Endodermal cell (in vitro differentiated cells): Measurements from ENCODE around the gene CRACDL. TPM values are rescaled to one million over a fixed set of nuclear protein-coding genes. Genes with fewer than 3 reads are reported as not detected.
A peak's percentile ranks its signal among the peaks of the same experiment; 100 is the strongest.

Source experiments
- DNase-seq: peaks from one replicate; pipeline ENCODE4 v3.0.0-alpha.2; 2017
- H3K27ac ChIP-seq: 2 replicates; pipeline ENCODE4 v1.5.1; 2013; ENCODE audit warnings: mild to moderate bottlenecking, low read depth, low read length, moderate library complexity
- H3K27me3 ChIP-seq: 2 replicates; pipeline ENCODE4 v1.6.1; 2013; ENCODE audit warnings: mild to moderate bottlenecking, low read length, moderate library complexity; ENCODE audit not compliant: insufficient read depth, control insufficient read depth, poor library complexity, severe bottlenecking
- H3K36me3 ChIP-seq: 2 replicates; pipeline ENCODE4 v1.7.0; 2013; ENCODE audit warnings: mild to moderate bottlenecking, low read length, moderate library complexity; ENCODE audit not compliant: control insufficient read depth, insufficient read depth
- H3K4me1 ChIP-seq: one replicate; pipeline ENCODE4 v1.7.0; 2013; ENCODE audit warnings: low read length; ENCODE audit not compliant: control insufficient read depth, insufficient read depth
- H3K4me3 ChIP-seq: 2 replicates; pipeline ENCODE4 v1.5.1; 2013; ENCODE audit warnings: mild to moderate bottlenecking, low read length, moderate library complexity
- H3K9ac ChIP-seq: 2 replicates; pipeline ENCODE4 v1.6.1; 2013; ENCODE audit warnings: mild to moderate bottlenecking, low read length, moderate library complexity; ENCODE audit not compliant: poor library complexity, severe bottlenecking; ENCODE audit errors: extremely low read depth
- H3K9me3 ChIP-seq: 2 replicates; pipeline ENCODE4 v1.6.1; 2013; ENCODE audit warnings: mild to moderate bottlenecking, low read length, moderate library complexity; ENCODE audit not compliant: control insufficient read depth
- H3K27ac Mint-ChIP-seq: 2 replicates; pipeline ENCODE4 v1.8.0; 2020; ENCODE audit warnings: mixed read lengths
- H3K27me3 Mint-ChIP-seq: 2 replicates; pipeline ENCODE4 v1.8.0; 2021; ENCODE audit warnings: mild to moderate bottlenecking, mixed read lengths; ENCODE audit not compliant: insufficient read depth
- H3K36me3 Mint-ChIP-seq: 2 replicates; pipeline ENCODE4 v1.8.0; 2020; ENCODE audit warnings: low read depth, mixed read lengths
- H3K4me1 Mint-ChIP-seq: 2 replicates; pipeline ENCODE4 v1.8.0; 2020; ENCODE audit warnings: mixed read lengths
- H3K4me3 Mint-ChIP-seq: 2 replicates; pipeline ENCODE4 v1.8.0; 2020; ENCODE audit warnings: mild to moderate bottlenecking, moderate library complexity, mixed read lengths
- H3K9me3 Mint-ChIP-seq: 2 replicates; pipeline ENCODE4 v1.8.0; 2020; ENCODE audit warnings: mild to moderate bottlenecking, mixed read lengths
- WGBS, 2 experiments: methylation state at CpG; one replicate each; pipeline versions ENCODE4 v1.1.5 to v1.1.7; 2013; ENCODE audit warnings: missing lambda C conversion rate in 2 of 2, mixed read lengths in 1 of 2; ENCODE audit not compliant: insufficient coverage in 1 of 2, insufficient read length in 1 of 2; 5-methylcytosine and 5-hydroxymethylcytosine counted together
- total RNA-seq, 2 donors: library from RNA; stranded (reverse); fragmentation: NEBNext Ultra II Directional in 1 of 2; extraction: Animal tissue kit (Norgen Biotek cat#: 25700) in 1 of 2; gene quantifications; 2 replicates in 1 of 2; 3 replicates in 1 of 2; pipeline ENCODE4 v1.2.1, GENCODE V29; 2021
- TF ChIP-seq, protein P1 (sequence below): fragments of 200-600 bp; sonication (generic); conservative IDR thresholded peaks from 2 replicates; pipeline ENCODE4 v1.5.0; 2021; ENCODE audit warnings: antibody characterized with exemption, mild to moderate bottlenecking

CRACDL gene
- total RNA-seq, 2 donors from 2014 or later: 0.26 to 0.31 TPM

DNA sequence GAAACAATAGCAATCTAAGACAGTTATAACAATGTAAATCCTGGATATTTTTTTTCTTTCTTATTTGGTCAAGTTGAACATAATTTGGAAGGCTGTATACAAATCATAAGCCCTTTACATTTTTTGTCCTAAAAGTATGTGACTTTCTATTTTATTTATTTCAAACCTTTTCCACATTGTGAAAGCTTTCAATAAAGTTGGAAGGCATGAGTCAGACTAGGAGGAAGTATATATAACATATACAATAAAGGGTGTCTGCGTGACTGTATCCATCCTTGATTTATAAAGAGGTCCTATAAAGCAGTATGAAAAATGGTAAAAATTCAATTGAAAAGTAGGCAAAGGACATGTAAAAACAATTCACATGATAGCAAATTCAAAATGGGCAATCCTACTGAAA lies 44.4 kb downstream of the CRACDL start:
- no peaks in the 10 kb centered on the region for H3K4me1 Mint-ChIP-seq
- Histone ChIP-seq H3K9me3 (peaks cover 8% of the 10 kb centered on the region), H3K27me3 (no peaks in the 10 kb centered on the region), H3K4me3 (no peak overlapping the region), H3K36me3 (no peaks in the 10 kb centered on the region), H3K27ac (no peak overlapping the region), H3K4me1 (no peaks in the 10 kb centered on the region), H3K9ac (no peak overlapping the region)
- no peak overlapping the region for H3K4me3 Mint-ChIP-seq
- WGBS, 2 experiments: 89 to 100% methylated on average over 1 of the region's 1 CpG
- H3K27me3 Mint-ChIP-seq: no peaks in the 10 kb centered on the region
- no peaks in the 10 kb centered on the region for H3K36me3 Mint-ChIP-seq
- TF ChIP-seq, protein P1, sequence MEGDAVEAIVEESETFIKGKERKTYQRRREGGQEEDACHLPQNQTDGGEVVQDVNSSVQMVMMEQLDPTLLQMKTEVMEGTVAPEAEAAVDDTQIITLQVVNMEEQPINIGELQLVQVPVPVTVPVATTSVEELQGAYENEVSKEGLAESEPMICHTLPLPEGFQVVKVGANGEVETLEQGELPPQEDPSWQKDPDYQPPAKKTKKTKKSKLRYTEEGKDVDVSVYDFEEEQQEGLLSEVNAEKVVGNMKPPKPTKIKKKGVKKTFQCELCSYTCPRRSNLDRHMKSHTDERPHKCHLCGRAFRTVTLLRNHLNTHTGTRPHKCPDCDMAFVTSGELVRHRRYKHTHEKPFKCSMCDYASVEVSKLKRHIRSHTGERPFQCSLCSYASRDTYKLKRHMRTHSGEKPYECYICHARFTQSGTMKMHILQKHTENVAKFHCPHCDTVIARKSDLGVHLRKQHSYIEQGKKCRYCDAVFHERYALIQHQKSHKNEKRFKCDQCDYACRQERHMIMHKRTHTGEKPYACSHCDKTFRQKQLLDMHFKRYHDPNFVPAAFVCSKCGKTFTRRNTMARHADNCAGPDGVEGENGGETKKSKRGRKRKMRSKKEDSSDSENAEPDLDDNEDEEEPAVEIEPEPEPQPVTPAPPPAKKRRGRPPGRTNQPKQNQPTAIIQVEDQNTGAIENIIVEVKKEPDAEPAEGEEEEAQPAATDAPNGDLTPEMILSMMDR: no peak
- H3K27ac Mint-ChIP-seq: no peak overlapping the region
- no peak for DNase-seq
- peaks cover 16% of the 10 kb centered on the region for H3K9me3 Mint-ChIP-seq

DNA sequence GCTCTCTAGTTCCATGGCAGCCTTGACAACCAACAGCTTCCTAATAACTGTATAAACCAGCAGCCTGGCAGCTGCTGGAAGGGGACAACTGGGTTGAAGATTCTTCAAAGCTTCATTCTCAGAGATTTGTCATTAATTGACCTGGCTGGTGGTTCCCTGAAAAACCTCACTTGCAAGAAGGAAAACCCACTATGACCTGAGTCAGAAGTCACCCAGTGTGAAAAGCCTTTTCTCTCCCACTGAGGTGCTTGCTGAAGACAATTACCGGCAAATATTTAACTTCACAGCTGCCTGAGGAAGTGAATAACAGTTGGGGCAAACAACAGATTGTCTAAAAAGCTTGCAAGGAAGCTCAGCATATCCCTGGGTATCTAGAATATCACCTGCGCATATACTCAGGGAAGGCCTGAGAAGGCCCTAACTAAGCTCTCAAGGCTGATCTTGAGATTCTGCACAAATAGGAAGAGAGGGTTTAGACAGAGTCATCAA lies 49.9 kb downstream of the CRACDL start:
- Histone ChIP-seq H3K9ac (no peak overlapping the region), H3K4me1 (no peaks in the 10 kb centered on the region), H3K27ac (no peak overlapping the region), H3K27me3 (no peaks in the 10 kb centered on the region), H3K36me3 (no peaks in the 10 kb centered on the region), H3K9me3 (peaks cover 20% of the 10 kb centered on the region), H3K4me3 (peak overlapping the region; percentile 33)
- H3K27me3 Mint-ChIP-seq: peaks cover 2% of the 10 kb centered on the region
- TF ChIP-seq, protein P1: no peak
- WGBS, 2 experiments: 91 to 94% methylated on average over 2 of the region's 2 CpGs
- peaks cover 29% of the 10 kb centered on the region for H3K9me3 Mint-ChIP-seq
- H3K36me3 Mint-ChIP-seq: no peaks in the 10 kb centered on the region
- no peaks in the 10 kb centered on the region for H3K4me1 Mint-ChIP-seq
- H3K4me3 Mint-ChIP-seq: no peak overlapping the region
- no peak overlapping the region for H3K27ac Mint-ChIP-seq
- no peak for DNase-seq

DNA sequence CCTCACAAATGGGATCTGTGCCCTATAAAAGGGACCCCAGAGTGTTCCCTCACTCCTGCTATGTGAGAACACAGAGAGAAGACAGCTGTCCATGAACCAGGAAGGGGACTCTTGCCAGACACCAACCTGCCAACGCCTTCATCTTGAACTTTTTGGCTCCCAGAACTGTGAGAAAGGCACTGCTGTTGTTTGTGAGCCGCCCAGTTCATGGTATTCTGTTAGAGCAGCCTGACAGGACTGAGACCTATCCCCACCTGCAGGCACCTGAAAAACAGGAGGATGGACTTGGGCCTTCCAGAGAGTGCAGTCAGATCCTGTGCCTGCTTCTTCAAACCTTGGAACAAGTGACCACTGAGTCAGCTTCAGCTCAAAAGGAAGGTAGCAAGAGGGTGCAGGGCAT lies 51.4 kb downstream of the CRACDL start:
- Histone ChIP-seq H3K9me3 (peaks cover 20% of the 10 kb centered on the region), H3K4me1 (no peaks in the 10 kb centered on the region), H3K4me3 (no peak overlapping the region), H3K27me3 (no peaks in the 10 kb centered on the region), H3K9ac (no peak overlapping the region), H3K36me3 (no peaks in the 10 kb centered on the region), H3K27ac (no peak overlapping the region)
- TF ChIP-seq, protein P1: no peak
- no peak overlapping the region for H3K4me3 Mint-ChIP-seq
- no peaks in the 10 kb centered on the region for H3K36me3 Mint-ChIP-seq
- peaks cover 25% of the 10 kb centered on the region for H3K9me3 Mint-ChIP-seq
- 93 to 96% methylated on average over 2 of the region's 2 CpGs for WGBS, 2 experiments
- H3K27ac Mint-ChIP-seq: no peak overlapping the region
- no peaks in the 10 kb centered on the region for H3K4me1 Mint-ChIP-seq
- peaks cover 2% of the 10 kb centered on the region for H3K27me3 Mint-ChIP-seq
- no peak for DNase-seq
